ENCODE results near the gene HPSE2. TPM values are rescaled to one million over a fixed set of nuclear protein-coding genes. Genes with fewer than 3 reads are reported as not detected.
A peak's percentile ranks its signal among the peaks of the same experiment; 100 is the strongest.
"Not testable (repeated sequence)": the region's sequence is repeated elsewhere in the genome, so short reads cannot be mapped to it uniquely, and the experiment has no call there.

HPSE2 gene
- total RNA-seq, 1 donor from 2014 or later = 10.6 TPM

DNA sequence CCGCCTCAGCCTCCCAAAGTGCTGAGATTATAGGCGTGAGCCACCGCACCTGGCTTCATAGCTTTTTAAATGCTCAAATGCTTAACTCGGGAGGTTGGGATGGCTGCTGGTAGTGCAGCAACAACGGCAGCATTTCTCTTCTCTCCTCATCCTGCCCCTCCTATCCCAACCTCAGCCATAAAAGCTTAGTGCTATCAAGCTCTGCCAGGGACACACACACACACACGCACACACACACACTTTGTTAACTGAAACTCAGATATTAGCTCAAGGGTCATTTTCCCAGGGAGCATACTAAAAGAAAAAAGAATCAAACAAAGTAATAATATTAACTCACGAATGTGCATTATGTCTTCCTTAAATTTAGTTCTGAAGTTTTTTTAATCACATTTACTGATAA is 725.9 kb downstream of the HPSE2 start:
- intact Hi-C loops (cut with DNase I) = no loop called here
- H3K36me3 ChIP-seq = no peaks in the 10 kb centered on the region

DNA sequence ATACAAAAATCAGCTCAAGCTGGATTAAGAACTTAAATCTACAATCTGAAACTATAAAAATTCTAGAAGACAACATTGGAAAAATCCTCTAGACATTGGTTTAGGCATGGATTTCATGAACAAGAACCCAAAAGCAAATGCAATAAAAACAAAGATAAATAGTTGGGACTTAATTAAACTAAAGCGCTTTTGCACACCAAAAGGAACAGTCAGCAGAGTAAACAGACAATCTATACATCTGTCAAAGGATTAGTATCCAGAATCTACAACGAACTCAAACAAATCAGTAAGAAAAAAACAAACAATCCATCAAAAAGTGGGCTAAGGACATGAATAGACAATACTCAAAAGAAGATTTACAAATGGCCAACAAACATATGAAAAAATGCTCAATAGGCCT is 733.1 kb downstream of the HPSE2 start:
- H3K4me3 ChIP-seq; H3K27me3 ChIP-seq; H3K36me3 ChIP-seq; H3K27ac ChIP-seq; DNase-seq (ENCODE audit: extremely low spot score in 2 of 2); intact Hi-C loops (cut with DNase I); H3K9me3 ChIP-seq; H3K4me1 ChIP-seq: not testable (repeated sequence)

More for the DNA sequence above, 725.9 kb downstream of the HPSE2 start:
- Histone ChIP-seq H3K4me1 (no peaks in the 10 kb centered on the region), H3K4me3 (no peak overlapping the region), H3K27ac (no peak overlapping the region), H3K9me3 (no peaks in the 10 kb centered on the region), H3K27me3 (no peaks in the 10 kb centered on the region)
- TF ChIP-seq, protein P1, sequence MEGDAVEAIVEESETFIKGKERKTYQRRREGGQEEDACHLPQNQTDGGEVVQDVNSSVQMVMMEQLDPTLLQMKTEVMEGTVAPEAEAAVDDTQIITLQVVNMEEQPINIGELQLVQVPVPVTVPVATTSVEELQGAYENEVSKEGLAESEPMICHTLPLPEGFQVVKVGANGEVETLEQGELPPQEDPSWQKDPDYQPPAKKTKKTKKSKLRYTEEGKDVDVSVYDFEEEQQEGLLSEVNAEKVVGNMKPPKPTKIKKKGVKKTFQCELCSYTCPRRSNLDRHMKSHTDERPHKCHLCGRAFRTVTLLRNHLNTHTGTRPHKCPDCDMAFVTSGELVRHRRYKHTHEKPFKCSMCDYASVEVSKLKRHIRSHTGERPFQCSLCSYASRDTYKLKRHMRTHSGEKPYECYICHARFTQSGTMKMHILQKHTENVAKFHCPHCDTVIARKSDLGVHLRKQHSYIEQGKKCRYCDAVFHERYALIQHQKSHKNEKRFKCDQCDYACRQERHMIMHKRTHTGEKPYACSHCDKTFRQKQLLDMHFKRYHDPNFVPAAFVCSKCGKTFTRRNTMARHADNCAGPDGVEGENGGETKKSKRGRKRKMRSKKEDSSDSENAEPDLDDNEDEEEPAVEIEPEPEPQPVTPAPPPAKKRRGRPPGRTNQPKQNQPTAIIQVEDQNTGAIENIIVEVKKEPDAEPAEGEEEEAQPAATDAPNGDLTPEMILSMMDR (IDR thresholded peaks at IDR 0.05) = no peak
- TF ChIP-seq POLR2AphosphoS5 (IDR thresholded peaks at IDR 0.05; ENCODE audit: insufficient read depth in 1 of 2, low read depth in 1 of 2) (no peak), POLR2A (IDR thresholded peaks at IDR 0.05) (no peak)
- DNase-seq (ENCODE audit: extremely low spot score in 2 of 2) = no peak

DNA sequence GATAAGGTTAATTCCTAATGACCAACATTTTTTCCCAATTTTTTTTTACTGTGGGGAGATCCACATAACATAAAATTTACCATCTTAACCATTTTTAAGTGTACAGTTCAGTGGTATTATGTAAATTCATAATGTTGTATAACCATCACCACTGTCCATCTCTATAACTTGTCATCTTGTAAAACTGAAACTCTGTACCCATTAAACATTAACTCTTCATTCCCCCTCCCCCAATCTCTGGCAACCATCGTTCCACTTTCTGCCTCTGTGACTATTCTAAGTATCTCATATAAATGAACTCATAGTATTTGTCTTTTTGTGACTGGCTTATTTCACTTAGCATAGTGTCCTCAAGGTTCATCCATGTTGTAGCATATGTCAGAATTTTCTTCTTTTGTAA is 742.9 kb downstream of the HPSE2 start:
- H3K9me3 ChIP-seq = peaks cover 8% of the 10 kb centered on the region
- intact Hi-C loops (cut with DNase I) = no loop called here
- H3K27ac ChIP-seq = no peak overlapping the region
- H3K27me3 ChIP-seq = no peaks in the 10 kb centered on the region
- H3K4me3 ChIP-seq = no peak overlapping the region
- H3K4me1 ChIP-seq = no peaks in the 10 kb centered on the region
- TF ChIP-seq POLR2A (IDR thresholded peaks at IDR 0.05) = no peak
- TF ChIP-seq, protein P1 (IDR thresholded peaks at IDR 0.05) = no peak
- TF ChIP-seq POLR2AphosphoS5 (IDR thresholded peaks at IDR 0.05; ENCODE audit: insufficient read depth in 1 of 2, low read depth in 1 of 2) = no peak
- DNase-seq (ENCODE audit: extremely low spot score in 2 of 2) = no peak
- no peaks in the 10 kb centered on the region for H3K36me3 ChIP-seq

DNA sequence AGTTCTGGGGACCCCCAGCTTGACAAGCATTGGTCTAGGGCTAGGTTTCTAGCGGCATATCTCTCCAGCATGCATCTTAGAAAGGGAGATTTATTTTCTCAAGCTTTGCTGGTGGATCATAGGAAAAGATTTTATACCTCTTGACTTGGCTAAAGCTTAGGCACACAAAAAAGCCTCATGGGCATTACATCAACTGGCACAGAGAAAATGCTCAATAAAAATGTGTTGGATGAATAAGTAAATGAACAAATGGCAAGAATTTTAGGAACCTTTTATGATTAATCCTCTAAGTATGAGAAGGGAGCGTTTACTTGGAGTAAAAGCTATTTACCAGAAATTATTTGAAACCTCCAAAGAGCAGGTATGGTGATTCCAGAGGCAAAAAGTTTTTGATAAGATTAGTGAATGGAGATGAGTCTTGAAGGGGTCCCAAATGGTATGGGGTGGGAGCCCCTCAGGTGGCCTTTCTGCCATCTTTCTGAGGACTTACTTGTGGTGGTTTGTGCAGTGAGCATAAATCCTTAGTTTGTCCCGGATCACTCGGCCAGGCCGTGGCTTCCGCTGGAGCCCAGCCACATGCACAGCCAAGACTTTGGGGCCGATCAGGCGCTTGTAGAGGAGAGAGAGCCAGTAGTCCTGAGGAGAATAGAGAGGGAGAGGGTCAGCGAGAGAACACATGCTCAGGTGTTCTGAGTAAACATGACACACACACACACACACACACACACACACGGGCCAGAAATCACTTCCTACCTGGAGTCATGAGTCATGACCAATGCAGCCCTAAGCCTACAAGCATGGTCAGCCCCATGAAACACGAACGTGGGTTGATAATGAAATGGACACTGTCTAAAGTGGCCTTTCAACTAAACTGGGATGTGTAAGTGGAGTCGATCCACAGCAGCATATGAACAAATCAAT is 745.8 kb downstream of the HPSE2 start:
- no peak for DNase-seq (ENCODE audit: extremely low spot score in 2 of 2)
- no peak for TF ChIP-seq POLR2AphosphoS5 (IDR thresholded peaks at IDR 0.05; ENCODE audit: insufficient read depth in 1 of 2, low read depth in 1 of 2)
- TF ChIP-seq, protein P1 (IDR thresholded peaks at IDR 0.05) = no peak
- no peak for TF ChIP-seq POLR2A (IDR thresholded peaks at IDR 0.05)
- H3K9me3 ChIP-seq = peaks cover 2% of the 10 kb centered on the region
- H3K36me3 ChIP-seq = no peaks in the 10 kb centered on the region
- intact Hi-C loops (cut with DNase I) = no loop called here
- peak overlapping the region; percentile 28 for H3K27ac ChIP-seq
- no peak overlapping the region for H3K4me3 ChIP-seq
- no peaks in the 10 kb centered on the region for H3K27me3 ChIP-seq
- peaks cover 17% of the 10 kb centered on the region for H3K4me1 ChIP-seq

DNA sequence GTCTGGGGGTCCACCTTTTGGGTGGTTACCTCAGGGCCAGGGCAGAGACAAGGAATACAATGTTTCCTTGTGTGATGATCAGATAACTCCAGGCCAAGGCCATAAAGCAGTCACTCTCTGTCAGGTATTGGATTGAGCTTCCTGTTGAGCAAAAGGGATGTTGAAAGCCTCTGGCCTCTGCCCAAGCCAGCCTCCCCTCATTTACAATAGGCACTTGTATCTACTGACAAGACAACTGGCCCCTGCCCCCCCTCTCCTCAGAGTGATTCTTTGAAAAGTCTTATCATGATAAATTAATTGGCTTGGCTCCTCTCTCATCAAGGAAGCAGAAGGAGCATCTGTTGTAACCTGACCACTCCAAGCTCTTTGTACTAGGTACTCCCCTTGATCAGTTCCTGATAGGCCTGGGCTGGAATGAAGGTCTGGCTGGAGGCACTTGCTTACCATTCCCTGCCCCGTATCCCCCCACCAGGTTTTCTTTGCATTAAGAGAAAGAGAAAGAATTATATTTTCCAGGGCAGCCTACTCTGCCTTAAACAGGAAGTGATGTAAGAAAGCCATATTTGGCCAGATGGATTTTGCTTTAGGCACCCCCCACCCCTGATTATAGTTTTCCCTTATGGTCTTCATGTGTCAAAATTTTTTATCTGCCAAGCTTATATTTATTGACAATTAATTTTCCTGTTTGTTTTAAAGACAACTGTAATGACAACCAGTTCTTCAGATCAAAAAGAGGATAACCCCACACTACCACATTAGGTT is 746.8 kb downstream of the HPSE2 start:
- Histone ChIP-seq H3K27me3 (no peaks in the 10 kb centered on the region), H3K4me1 (peaks cover 17% of the 10 kb centered on the region), H3K9me3 (no peaks in the 10 kb centered on the region), H3K27ac (peak overlapping the region; percentile 28), H3K36me3 (no peaks in the 10 kb centered on the region), H3K4me3 (no peak overlapping the region)
- intact Hi-C loops (cut with DNase I) = no loop called here
- DNase-seq (ENCODE audit: extremely low spot score in 2 of 2) = no peak
- no peak for TF ChIP-seq POLR2A (IDR thresholded peaks at IDR 0.05)
- TF ChIP-seq, protein P1 (IDR thresholded peaks at IDR 0.05) = no peak
- TF ChIP-seq POLR2AphosphoS5 (IDR thresholded peaks at IDR 0.05; ENCODE audit: insufficient read depth in 1 of 2, low read depth in 1 of 2) = no peak

Data from vagina (tissue), 2 donors.